ENCODE data around the gene CBR1.
"Not testable (repeated sequence)": the region's sequence is repeated elsewhere in the genome, so short reads cannot be mapped to it uniquely, and the experiment has no call there.

Gene CBR1

DNA sequence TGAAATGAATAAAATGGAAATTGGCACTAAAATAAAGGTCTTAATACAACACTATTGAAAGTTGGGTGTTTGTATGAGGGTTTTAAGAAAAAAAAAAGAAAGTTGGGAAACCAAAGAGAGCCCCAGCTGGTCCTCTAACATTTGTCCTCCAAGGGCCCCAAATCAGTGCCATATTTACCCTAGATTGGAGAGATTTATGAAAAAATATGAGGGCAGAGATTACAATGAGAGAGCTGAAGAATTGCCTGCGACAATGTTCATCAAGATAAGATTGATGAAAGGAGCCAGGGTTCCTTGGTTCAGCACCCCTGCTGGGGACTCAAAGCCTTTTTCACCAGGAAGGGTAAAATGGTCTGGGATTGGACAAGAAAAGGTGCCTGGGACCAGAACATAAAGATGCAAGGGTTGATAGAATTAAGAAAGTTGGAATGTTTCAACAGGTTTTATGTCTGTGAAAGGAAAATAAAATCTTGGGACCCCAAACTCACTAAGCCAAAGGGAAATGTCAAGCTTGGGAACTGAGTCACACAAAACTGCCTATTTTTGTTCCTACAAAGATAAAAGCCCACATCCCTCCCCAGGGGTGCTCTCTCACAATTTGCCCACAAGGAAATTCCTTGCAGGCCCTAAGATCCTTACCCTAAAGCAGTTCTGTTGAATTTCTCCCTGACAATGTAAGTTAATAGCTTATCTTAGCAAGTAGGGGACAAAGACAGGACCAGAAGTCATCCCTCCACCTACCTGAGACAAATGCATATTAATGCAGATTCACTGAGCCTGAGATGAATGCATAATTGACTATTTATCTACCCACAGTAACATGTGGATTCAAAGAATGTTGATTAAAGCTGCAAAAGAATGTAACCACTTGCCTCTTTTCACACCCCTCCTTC is 26.8 kb downstream of the CBR1 start:
- Histone ChIP-seq H3K4me3 (no peak overlapping the region), H3K9ac (ENCODE audit: insufficient read length) (no peak overlapping the region), H3K36me3 (ENCODE audit: insufficient read depth, low read length) (no peaks in the 10 kb centered on the region), H3K9me3 (ENCODE audit: low read depth, low read length) (no peaks in the 10 kb centered on the region), H3K27ac (no peak overlapping the region)
- TF ChIP-seq FOXP2 (optimal IDR thresholded peaks at IDR 0.05; ENCODE audit: control extremely low read depth, extremely low read length, insufficient read depth), result no peak
- no peak for TF ChIP-seq EZH2 (IDR thresholded peaks at IDR 0.05)
- TF ChIP-seq POLR2AphosphoS5 (IDR thresholded peaks at IDR 0.05; ENCODE audit: borderline replicate concordance, low read depth, low read length), result no peak
- DNase-seq (ENCODE audit: low read depth, low spot score), result no peak

- peak; percentile 10 for DNase-seq (ENCODE audit: low read depth, low spot score)
- no peaks in the 10 kb centered on the region for H3K9me3 ChIP-seq (ENCODE audit: low read depth, low read length)
- TF ChIP-seq EZH2 (IDR thresholded peaks at IDR 0.05) (no peak), POLR2AphosphoS5 (IDR thresholded peaks at IDR 0.05; ENCODE audit: borderline replicate concordance, low read depth, low read length) (no peak), FOXP2 (optimal IDR thresholded peaks at IDR 0.05; ENCODE audit: control extremely low read depth, extremely low read length, insufficient read depth) (no peak)
- H3K9ac ChIP-seq (ENCODE audit: insufficient read length), result no peak overlapping the region
- H3K27ac ChIP-seq, result no peak overlapping the region
- no peak overlapping the region for H3K4me3 ChIP-seq
- H3K36me3 ChIP-seq (ENCODE audit: insufficient read depth, low read length), result no peaks in the 10 kb centered on the region
Measured at GRCh38 chr21:36097427-36098181, 27.8 kb downstream of the CBR1 start.

- Histone ChIP-seq H3K4me3 (no peak overlapping the region), H3K9me3 (ENCODE audit: low read depth, low read length) (no peaks in the 10 kb centered on the region), H3K36me3 (ENCODE audit: insufficient read depth, low read length) (no peaks in the 10 kb centered on the region), H3K9ac (ENCODE audit: insufficient read length) (no peak overlapping the region), H3K27ac (no peak overlapping the region)
- no peak for DNase-seq (ENCODE audit: low read depth, low spot score)
- no peak for TF ChIP-seq EZH2 (IDR thresholded peaks at IDR 0.05)
- no peak for TF ChIP-seq POLR2AphosphoS5 (IDR thresholded peaks at IDR 0.05; ENCODE audit: borderline replicate concordance, low read depth, low read length)
- TF ChIP-seq FOXP2 (optimal IDR thresholded peaks at IDR 0.05; ENCODE audit: control extremely low read depth, extremely low read length, insufficient read depth), result no peak
Measured at GRCh38 chr21:36098182-36098532, 28.3 kb downstream of the CBR1 start.

DNA sequence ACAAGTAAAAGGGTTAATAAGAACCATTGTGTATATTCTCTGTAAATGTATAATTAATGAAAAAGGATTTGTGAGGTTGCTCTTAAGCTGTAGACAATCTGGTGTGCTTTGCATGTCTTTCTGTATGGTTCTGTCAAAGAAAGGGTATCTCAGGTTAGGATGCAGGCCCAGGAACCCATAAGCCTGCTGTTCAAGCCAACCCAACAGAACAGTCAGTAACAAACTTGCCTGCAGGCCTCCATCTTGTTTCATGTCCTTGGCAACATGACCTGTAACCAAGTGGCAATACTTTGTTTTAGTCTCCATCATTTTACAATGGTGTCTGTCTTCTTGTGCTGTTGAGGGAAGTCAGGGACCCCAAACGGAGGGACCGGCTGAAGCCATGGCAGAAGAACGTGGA is 29.2 kb downstream of the CBR1 start:
- no peak for TF ChIP-seq FOXP2 (optimal IDR thresholded peaks at IDR 0.05; ENCODE audit: control extremely low read depth, extremely low read length, insufficient read depth)
- no peak for TF ChIP-seq POLR2AphosphoS5 (IDR thresholded peaks at IDR 0.05; ENCODE audit: borderline replicate concordance, low read depth, low read length)
- no peak for TF ChIP-seq EZH2 (IDR thresholded peaks at IDR 0.05)
- DNase-seq (ENCODE audit: low read depth, low spot score), result no peak
- Histone ChIP-seq H3K36me3 (ENCODE audit: insufficient read depth, low read length) (no peaks in the 10 kb centered on the region), H3K4me3 (no peak overlapping the region), H3K9me3 (ENCODE audit: low read depth, low read length) (no peaks in the 10 kb centered on the region), H3K27ac (no peak overlapping the region), H3K9ac (ENCODE audit: insufficient read length) (no peak overlapping the region)

- not testable (repeated sequence) for H3K9ac ChIP-seq (ENCODE audit: insufficient read length); H3K9me3 ChIP-seq (ENCODE audit: low read depth, low read length); DNase-seq (ENCODE audit: low read depth, low spot score); H3K27ac ChIP-seq; H3K36me3 ChIP-seq (ENCODE audit: insufficient read depth, low read length); H3K4me3 ChIP-seq
Measured at GRCh38 chr21:36099695-36100211, 29.9 kb downstream of the CBR1 start.

DNA sequence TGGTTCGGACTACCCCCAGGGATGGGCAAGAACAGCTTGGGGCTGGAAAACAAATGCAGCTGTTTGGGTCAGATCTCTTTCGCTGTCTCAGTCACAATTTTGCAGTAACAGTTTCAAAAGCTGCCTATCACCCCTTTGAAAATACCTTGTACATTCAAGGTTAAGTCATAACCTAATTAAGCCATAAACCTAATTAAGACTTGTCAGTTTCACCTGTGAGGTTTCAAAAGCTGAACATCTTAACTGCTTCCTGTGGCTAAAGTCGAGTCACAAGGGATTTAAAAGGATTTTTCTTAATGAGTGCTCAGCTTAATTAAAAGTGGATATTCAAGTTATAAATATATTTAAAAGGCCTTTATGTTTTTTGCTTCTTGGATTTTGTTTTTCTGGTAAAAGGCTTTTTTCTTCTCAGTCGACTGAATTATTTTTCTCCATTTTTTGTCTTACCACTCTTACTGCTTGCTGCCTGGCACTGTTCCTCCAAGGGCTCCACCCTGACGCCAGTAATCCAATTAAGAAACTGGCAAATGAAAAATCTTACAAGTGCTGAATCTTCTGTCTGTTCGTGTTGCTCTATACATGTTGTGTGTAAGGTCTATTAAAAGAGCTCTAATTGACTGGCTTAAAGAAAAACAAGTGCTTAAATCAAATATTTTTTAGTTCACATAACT is 31.3 kb downstream of the CBR1 start:
- no peak overlapping the region for H3K27ac ChIP-seq
- no peak overlapping the region for H3K4me3 ChIP-seq
- no peak for DNase-seq (ENCODE audit: low read depth, low spot score)
- no peaks in the 10 kb centered on the region for H3K9me3 ChIP-seq (ENCODE audit: low read depth, low read length)
- no peak overlapping the region for H3K9ac ChIP-seq (ENCODE audit: insufficient read length)
- TF ChIP-seq EZH2 (IDR thresholded peaks at IDR 0.05), result no peak
- no peak for TF ChIP-seq FOXP2 (optimal IDR thresholded peaks at IDR 0.05; ENCODE audit: control extremely low read depth, extremely low read length, insufficient read depth)
- no peak for TF ChIP-seq POLR2AphosphoS5 (IDR thresholded peaks at IDR 0.05; ENCODE audit: borderline replicate concordance, low read depth, low read length)
- no peaks in the 10 kb centered on the region for H3K36me3 ChIP-seq (ENCODE audit: insufficient read depth, low read length)

GRCh38 chr21:36103434-36103833 is 33.6 kb downstream of the CBR1 start:
- Histone ChIP-seq H3K36me3 (ENCODE audit: insufficient read depth, low read length) (no peaks in the 10 kb centered on the region), H3K27ac (no peak overlapping the region), H3K4me3 (no peak overlapping the region), H3K9ac (ENCODE audit: insufficient read length) (no peak overlapping the region), H3K9me3 (ENCODE audit: low read depth, low read length) (no peaks in the 10 kb centered on the region)
- no peak for DNase-seq (ENCODE audit: low read depth, low spot score)
- no peak for TF ChIP-seq POLR2AphosphoS5 (IDR thresholded peaks at IDR 0.05; ENCODE audit: borderline replicate concordance, low read depth, low read length)
- TF ChIP-seq FOXP2 (optimal IDR thresholded peaks at IDR 0.05; ENCODE audit: control extremely low read depth, extremely low read length, insufficient read depth), result no peak
- TF ChIP-seq EZH2 (IDR thresholded peaks at IDR 0.05), result no peak
